ENCODE results near the gene CAMSAP1.

The CAMSAP1 gene

GRCh38 chr9:135888766-135889394, 18.5 kb downstream of the CAMSAP1 start:
- no peak for DNase-seq (ENCODE audit: insufficient read length)
- TF ChIP-seq TAF1 (IDR thresholded peaks at IDR 0.05; ENCODE audit: borderline replicate concordance, low read depth, low read length) (no peak), POLR2A (IDR thresholded peaks at IDR 0.05; ENCODE audit: low read depth, low read length) (no peak), POLR2AphosphoS5 (IDR thresholded peaks at IDR 0.05; ENCODE audit: low read depth, low read length) (no peak)
- no peak for FAIRE-seq

- TF ChIP-seq POLR2AphosphoS5 (IDR thresholded peaks at IDR 0.05; ENCODE audit: low read depth, low read length) = no peak
- TF ChIP-seq TAF1 (IDR thresholded peaks at IDR 0.05; ENCODE audit: borderline replicate concordance, low read depth, low read length) = no peak
- FAIRE-seq (no peak), DNase-seq (ENCODE audit: insufficient read length) (no peak)
Observed at GRCh38 chr9:135888126-135888765, 19.1 kb downstream of the CAMSAP1 start.

DNA sequence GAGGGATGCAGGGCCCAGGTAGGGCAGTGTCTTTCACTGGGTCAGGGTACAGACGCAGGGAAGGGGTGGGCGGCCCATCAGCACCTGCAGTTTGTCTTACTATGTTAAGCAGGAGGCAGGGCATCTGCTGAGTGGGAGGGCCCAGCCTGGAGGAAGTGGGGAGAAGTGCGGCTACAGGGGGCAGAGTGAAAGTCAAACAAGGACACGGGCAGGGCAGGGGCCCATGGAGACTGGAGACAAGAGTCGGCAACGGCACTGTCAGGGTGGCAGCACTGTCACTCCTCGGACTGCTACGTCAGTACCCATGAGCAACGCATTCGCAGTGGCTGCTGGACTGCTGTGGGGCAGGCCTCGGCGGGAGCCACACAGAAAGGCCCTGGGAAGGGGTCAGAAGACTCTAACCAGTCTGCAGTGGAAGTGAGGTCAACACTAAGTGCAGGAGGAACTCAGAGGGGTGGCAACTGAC, 19.7 kb downstream of the CAMSAP1 start:
- FAIRE-seq (peak; percentile 78), DNase-seq (ENCODE audit: insufficient read length) (peak; percentile 65)
- no peak for TF ChIP-seq TAF1 (IDR thresholded peaks at IDR 0.05; ENCODE audit: borderline replicate concordance, low read depth, low read length)
- TF ChIP-seq POLR2A (IDR thresholded peaks at IDR 0.05; ENCODE audit: low read depth, low read length) = no peak
- TF ChIP-seq POLR2AphosphoS5 (IDR thresholded peaks at IDR 0.05; ENCODE audit: low read depth, low read length) = no peak

GRCh38 chr9:135887021-135887507, 20.3 kb downstream of the CAMSAP1 start:
- TF ChIP-seq TAF1 (IDR thresholded peaks at IDR 0.05; ENCODE audit: borderline replicate concordance, low read depth, low read length) (no peak), POLR2A (IDR thresholded peaks at IDR 0.05; ENCODE audit: low read depth, low read length) (no peak), POLR2AphosphoS5 (IDR thresholded peaks at IDR 0.05; ENCODE audit: low read depth, low read length) (no peak)
- FAIRE-seq (no peak), DNase-seq (ENCODE audit: insufficient read length) (no peak)

- FAIRE-seq (peak; percentile 24), DNase-seq (ENCODE audit: insufficient read length) (no peak)
- TF ChIP-seq TAF1 (IDR thresholded peaks at IDR 0.05; ENCODE audit: borderline replicate concordance, low read depth, low read length) (no peak), POLR2A (IDR thresholded peaks at IDR 0.05; ENCODE audit: low read depth, low read length) (no peak), POLR2AphosphoS5 (IDR thresholded peaks at IDR 0.05; ENCODE audit: low read depth, low read length) (no peak)
Observed at GRCh38 chr9:135886147-135886981, 21.0 kb downstream of the CAMSAP1 start.

DNA sequence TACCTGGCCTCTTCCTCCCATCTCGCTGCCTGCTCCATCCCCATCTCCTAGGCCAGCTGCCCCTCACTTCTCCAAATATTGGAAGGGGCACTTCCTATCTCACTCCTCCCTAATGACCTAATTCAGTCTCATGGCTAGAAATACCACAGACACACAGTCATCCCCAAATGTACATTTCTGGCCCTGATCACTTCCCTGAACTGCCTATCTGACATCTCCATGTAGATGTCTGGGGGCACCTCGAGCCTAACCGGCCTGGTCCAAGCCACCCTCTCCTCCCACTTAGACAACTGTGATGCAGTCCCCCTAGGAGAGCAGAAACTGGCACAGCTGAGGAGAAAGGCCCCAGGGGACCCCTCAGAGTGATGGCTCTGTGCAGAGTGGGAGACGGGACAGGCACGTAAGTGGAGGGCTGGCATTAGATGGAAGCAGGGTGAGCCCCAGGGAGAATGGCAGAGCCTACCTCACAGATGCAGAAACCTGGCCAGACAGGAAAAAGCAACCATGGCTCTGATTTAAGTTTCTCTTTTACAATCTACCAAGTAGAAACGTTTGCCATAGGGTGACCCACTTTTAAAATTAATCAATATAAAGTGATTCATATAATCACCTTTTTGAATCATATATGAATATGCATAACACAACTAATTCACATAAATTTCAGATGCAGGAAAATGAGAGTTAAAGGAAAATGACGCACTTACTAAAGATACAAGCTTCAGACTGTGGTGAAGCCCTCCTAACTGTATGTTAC, 22.1 kb downstream of the CAMSAP1 start:
- no peak for FAIRE-seq
- TF ChIP-seq POLR2AphosphoS5 (IDR thresholded peaks at IDR 0.05; ENCODE audit: low read depth, low read length) = no peak
- TF ChIP-seq TAF1 (IDR thresholded peaks at IDR 0.05; ENCODE audit: borderline replicate concordance, low read depth, low read length) = no peak
- no peak for TF ChIP-seq POLR2A (IDR thresholded peaks at IDR 0.05; ENCODE audit: low read depth, low read length)
- no peak for DNase-seq (ENCODE audit: insufficient read length)

GRCh38 chr9:135884328-135885035, 22.9 kb downstream of the CAMSAP1 start:
- DNase-seq (ENCODE audit: insufficient read length) (no peak), FAIRE-seq (no peak)
- TF ChIP-seq POLR2AphosphoS5 (IDR thresholded peaks at IDR 0.05; ENCODE audit: low read depth, low read length) (no peak), TAF1 (IDR thresholded peaks at IDR 0.05; ENCODE audit: borderline replicate concordance, low read depth, low read length) (no peak), POLR2A (IDR thresholded peaks at IDR 0.05; ENCODE audit: low read depth, low read length) (no peak)

GRCh38 chr9:135883410-135884089, 23.8 kb downstream of the CAMSAP1 start:
- TF ChIP-seq POLR2A (IDR thresholded peaks at IDR 0.05; ENCODE audit: low read depth, low read length) (no peak), POLR2AphosphoS5 (IDR thresholded peaks at IDR 0.05; ENCODE audit: low read depth, low read length) (no peak), TAF1 (IDR thresholded peaks at IDR 0.05; ENCODE audit: borderline replicate concordance, low read depth, low read length) (no peak)
- DNase-seq (ENCODE audit: insufficient read length) (no peak), FAIRE-seq (no peak)

DNA sequence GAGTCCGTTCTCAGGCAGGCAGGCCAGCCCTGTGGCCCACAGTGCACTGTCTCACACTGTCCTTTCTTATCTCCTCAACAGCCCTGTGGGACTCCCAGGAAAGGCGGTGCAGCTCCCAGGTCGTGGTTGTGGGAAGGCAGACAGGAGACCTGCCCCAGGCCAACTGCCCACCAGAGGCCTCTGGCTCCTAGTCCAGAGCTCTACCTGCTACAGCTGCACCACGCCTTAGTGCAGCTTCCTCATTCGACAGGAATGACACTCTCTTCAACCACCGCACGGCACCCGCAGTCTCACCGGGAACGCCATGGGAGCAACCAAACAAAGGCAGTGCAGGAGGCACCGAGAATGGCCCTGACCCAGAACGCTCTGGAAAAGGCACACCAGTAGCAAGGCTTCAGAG, 25.3 kb downstream of the CAMSAP1 start:
- DNase-seq (ENCODE audit: insufficient read length) (no peak), FAIRE-seq (no peak)
- no peak for TF ChIP-seq POLR2A (IDR thresholded peaks at IDR 0.05; ENCODE audit: low read depth, low read length)
- no peak for TF ChIP-seq TAF1 (IDR thresholded peaks at IDR 0.05; ENCODE audit: borderline replicate concordance, low read depth, low read length)
- no peak for TF ChIP-seq POLR2AphosphoS5 (IDR thresholded peaks at IDR 0.05; ENCODE audit: low read depth, low read length)

- TF ChIP-seq TAF1 (IDR thresholded peaks at IDR 0.05; ENCODE audit: borderline replicate concordance, low read depth, low read length) = no peak
- no peak for TF ChIP-seq POLR2AphosphoS5 (IDR thresholded peaks at IDR 0.05; ENCODE audit: low read depth, low read length)
- TF ChIP-seq POLR2A (IDR thresholded peaks at IDR 0.05; ENCODE audit: low read depth, low read length) = no peak
- FAIRE-seq (no peak), DNase-seq (ENCODE audit: insufficient read length) (no peak)
Observed at GRCh38 chr9:135880438-135880837, 26.9 kb downstream of the CAMSAP1 start.
